Measurements from ENCODE around the gene PPP5C. TPM values are rescaled to one million over a fixed set of nuclear protein-coding genes. Genes with fewer than 3 reads are reported as not detected.

Gene PPP5C
- total RNA-seq, 4 donors from 2014 or later = 39.9 to 74.7 (median 61.9) TPM

DNA sequence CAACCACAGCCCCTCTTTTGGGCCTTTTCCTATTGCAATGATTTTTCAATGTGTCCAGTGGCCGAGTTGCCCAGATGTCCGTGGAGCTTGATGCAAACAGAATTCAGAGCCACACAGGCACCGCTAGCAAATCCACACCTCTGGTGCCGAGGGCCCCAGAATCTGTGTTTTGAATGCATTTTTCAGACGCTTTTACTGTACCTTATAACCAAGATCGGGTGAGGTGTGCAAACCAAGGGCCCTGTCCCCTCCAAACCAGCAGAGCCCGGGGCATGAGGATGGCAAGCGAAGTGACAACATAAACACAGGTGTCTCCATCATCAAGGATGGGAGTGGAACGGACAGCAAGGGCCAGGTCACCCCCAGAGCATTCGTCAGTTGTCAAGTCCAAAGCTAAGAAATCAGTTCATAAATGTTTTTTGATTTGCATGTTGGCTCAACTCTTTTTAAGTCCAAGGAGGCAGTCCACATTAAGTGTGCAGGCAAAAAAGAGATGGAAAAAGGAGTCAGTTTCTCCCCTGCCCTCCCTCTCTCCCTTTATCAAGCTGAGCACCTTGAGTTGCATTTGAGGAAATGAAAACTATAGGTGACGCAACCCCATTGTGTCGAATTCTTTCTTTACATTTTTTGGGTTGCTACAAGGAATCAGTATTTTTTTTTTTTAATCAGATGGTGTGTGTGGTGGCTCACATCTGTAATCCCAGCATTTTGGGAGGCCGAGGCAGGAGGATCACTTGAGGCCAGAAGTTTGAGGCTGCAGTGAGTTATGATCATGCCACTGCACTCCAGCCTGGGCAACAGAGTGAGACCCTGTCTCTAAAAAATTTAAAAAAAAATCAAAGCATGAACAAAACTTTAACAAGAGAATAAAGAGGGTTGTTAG, 63.6 kb downstream of the PPP5C start:
- no peaks in the 10 kb centered on the region for H3K36me3 ChIP-seq
- 79% methylated on average over 13 of the region's 13 CpGs for WGBS
- peaks cover 0 to 96% (median 33%) of the 10 kb centered on the region in 4 donors for H3K27me3 ChIP-seq
- intact Hi-C loops (cut with DNase I) = no loop called here
- no peak for DNase-seq (ENCODE audit: extremely low spot score)
- TF ChIP-seq POLR2A (IDR thresholded peaks at IDR 0.05; ENCODE audit: low read depth) = no peak
- no peaks in the 10 kb centered on the region for H3K9me3 ChIP-seq
- H3K27ac ChIP-seq (replicated peaks in 1 of 4) = peak overlapping the region in 1 of 4 donors; percentile 21
- H3K4me3 ChIP-seq = peak overlapping the region in 3 of 4 donors; percentile 48 to 53 (median 50)
- H3K4me1 ChIP-seq = peaks cover 18 to 77% (median 59%) of the 10 kb centered on the region in 4 donors

DNA sequence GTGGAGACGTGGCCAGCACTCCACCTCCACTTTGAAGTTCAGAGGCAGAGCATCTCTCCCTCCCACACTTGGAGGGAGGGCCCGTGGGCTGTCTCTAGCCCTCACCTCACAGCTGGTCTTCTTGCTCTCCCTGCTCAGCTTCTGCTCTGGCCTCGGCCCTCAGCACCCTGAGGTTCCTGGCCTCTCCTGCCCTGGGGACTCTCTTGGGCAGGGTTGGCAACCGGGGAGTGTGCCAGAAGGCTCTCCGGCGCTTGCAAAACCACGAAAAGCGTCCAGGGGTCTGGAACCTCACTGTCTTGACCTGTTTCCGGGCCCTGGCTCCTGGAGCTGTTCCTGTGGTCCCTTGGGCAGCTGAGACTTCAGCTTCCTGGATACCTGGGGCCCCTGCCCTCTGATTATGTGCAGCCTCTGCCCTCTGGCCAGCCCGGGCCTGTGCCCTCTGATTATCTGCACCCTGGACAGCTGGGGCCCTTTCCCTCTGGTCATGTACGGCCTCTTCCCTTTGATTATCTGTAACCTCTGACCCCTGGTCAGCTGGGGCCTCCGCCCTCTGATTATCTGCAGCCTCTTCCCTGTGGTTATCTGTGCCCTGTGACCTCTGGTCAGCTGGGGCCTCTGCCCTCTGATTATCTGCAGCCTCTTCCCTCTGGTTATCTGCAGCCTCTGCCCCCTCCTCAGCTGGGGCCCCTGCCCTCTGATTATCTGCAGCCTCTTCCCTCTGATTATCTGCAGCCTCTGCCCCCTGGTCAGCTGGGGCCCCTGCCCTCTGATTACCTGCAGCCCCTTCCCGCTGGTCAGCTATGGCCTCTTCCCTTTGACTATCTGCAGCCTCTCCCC, 64.4 kb downstream of the PPP5C start:
- H3K4me1 ChIP-seq = peaks cover 18 to 78% (median 66%) of the 10 kb centered on the region in 4 donors
- no peaks in the 10 kb centered on the region for H3K36me3 ChIP-seq
- intact Hi-C loops (cut with DNase I) = no loop called here
- peaks cover 0 to 96% (median 25%) of the 10 kb centered on the region in 4 donors for H3K27me3 ChIP-seq
- peak overlapping the region; percentile 48 to 58 (median 52) for H3K4me3 ChIP-seq
- peak overlapping the region; percentile 21 to 73 (median 58) for H3K27ac ChIP-seq (replicated peaks in 1 of 4)
- TF ChIP-seq EP300 (IDR thresholded peaks at IDR 0.05) = no peak
- H3K9me3 ChIP-seq = no peaks in the 10 kb centered on the region
- WGBS = 49% methylated on average over 8 of the region's 13 CpGs
- DNase-seq (ENCODE audit: extremely low spot score) = no peak

DNA sequence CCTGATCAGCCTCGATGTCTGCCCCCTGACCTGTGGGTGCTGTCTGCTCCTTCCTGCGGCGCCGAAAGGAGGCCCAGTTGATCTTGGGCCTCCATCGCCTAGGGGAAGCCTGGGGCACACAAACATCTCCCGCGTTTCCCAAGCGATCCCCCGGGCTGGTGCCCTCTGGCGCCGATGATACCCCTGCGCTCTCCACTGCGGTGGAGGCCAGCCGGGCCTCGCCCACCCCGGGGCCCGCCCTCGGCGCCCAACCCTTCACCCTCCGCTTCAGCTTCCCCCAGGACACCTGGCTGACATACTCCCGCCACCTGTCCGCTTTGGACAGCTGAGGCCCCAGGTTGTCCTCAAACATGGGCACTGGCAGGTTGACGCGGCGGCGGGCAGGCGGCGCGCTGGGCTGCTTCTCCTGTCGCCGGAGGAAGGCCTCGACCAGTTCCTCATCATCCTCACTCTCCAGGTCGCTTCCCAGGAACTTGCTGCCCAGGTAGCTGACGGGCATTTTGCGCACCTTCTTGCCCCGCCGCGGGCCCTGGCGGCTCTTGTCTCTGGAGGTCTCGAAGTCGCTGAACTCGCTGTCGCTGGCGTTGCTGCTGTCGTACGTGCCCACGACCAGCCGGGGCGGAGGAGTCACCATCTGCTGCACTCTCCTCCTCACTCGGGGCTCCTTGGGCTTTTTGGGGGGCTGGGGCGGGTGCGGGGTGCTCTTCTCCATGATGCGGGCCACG, 65.2 kb downstream of the PPP5C start:
- WGBS = 51% methylated on average over 43 of the region's 54 CpGs
- intact Hi-C loops (cut with DNase I) = no loop called here
- Histone ChIP-seq H3K27me3 (peaks cover 0 to 95% (median 23%) of the 10 kb centered on the region in 4 donors), H3K9me3 (no peaks in the 10 kb centered on the region), H3K4me3 (peak overlapping the region; percentile 48 to 58 (median 52)), H3K4me1 (peaks cover 18 to 81% (median 71%) of the 10 kb centered on the region in 4 donors), H3K36me3 (no peaks in the 10 kb centered on the region), H3K27ac (replicated peaks in 1 of 4) (peak overlapping the region; percentile 38 to 73 (median 58))
- no peak for DNase-seq (ENCODE audit: extremely low spot score)
- TF ChIP-seq EP300 (IDR thresholded peaks at IDR 0.05) = no peak
- no peak for TF ChIP-seq POLR2A (IDR thresholded peaks at IDR 0.05; ENCODE audit: low read depth)
- TF ChIP-seq POLR2AphosphoS5 (IDR thresholded peaks at IDR 0.05) = no peak
- TF ChIP-seq, protein P1, sequence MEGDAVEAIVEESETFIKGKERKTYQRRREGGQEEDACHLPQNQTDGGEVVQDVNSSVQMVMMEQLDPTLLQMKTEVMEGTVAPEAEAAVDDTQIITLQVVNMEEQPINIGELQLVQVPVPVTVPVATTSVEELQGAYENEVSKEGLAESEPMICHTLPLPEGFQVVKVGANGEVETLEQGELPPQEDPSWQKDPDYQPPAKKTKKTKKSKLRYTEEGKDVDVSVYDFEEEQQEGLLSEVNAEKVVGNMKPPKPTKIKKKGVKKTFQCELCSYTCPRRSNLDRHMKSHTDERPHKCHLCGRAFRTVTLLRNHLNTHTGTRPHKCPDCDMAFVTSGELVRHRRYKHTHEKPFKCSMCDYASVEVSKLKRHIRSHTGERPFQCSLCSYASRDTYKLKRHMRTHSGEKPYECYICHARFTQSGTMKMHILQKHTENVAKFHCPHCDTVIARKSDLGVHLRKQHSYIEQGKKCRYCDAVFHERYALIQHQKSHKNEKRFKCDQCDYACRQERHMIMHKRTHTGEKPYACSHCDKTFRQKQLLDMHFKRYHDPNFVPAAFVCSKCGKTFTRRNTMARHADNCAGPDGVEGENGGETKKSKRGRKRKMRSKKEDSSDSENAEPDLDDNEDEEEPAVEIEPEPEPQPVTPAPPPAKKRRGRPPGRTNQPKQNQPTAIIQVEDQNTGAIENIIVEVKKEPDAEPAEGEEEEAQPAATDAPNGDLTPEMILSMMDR (IDR thresholded peaks at IDR 0.05) = no peak

DNA sequence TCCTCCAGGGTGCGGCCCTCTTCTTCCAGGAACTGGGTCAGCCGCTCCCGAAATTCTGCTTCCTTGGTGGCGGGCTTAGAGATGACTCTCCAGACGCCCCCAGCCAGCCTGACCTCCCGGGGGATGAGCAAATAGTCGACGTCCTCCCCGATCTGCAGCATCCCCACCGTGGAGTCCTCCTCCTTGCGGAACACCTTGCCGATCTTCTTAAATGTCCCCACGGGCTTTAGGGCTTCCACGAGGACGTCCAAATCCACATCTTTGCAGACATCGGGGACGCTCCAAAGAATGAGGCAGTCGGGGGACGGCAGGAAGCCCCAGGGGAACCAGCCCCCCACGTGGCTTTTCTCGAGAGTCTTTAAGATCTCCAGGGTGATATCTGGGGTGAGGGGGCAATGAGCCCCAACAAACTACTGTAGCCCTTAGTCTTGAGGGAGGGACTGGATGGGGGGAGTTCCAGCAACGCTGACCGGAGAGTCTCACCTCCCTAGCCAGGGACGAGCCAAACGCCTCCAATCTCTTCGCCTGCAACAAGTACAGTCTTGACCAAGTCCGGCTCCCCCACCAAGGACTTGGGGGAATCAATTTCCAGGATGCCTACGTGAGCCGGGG, 65.9 kb downstream of the PPP5C start:
- 16% methylated on average over 14 of the region's 29 CpGs for WGBS
- DNase-seq (ENCODE audit: extremely low spot score) = no peak
- TF ChIP-seq POLR2A (IDR thresholded peaks at IDR 0.05; ENCODE audit: low read depth) (no peak), EP300 (IDR thresholded peaks at IDR 0.05) (no peak), POLR2AphosphoS5 (IDR thresholded peaks at IDR 0.05) (no peak)
- TF ChIP-seq, protein P1 (IDR thresholded peaks at IDR 0.05) = no peak
- intact Hi-C loops (cut with DNase I) = no loop called here
- H3K27ac ChIP-seq (replicated peaks in 1 of 4) = peak overlapping the region; percentile 38 to 73 (median 58)
- H3K9me3 ChIP-seq = no peaks in the 10 kb centered on the region
- peak overlapping the region; percentile 48 to 58 (median 52) for H3K4me3 ChIP-seq
- H3K36me3 ChIP-seq = no peaks in the 10 kb centered on the region
- peaks cover 0 to 89% (median 22%) of the 10 kb centered on the region in 4 donors for H3K27me3 ChIP-seq
- H3K4me1 ChIP-seq = peaks cover 18 to 76% (median 67%) of the 10 kb centered on the region in 4 donors
